Neural cell (in vitro differentiated cells): ENCODE results near the gene TTLL5. TPM values are rescaled to one million over a fixed set of nuclear protein-coding genes. Genes with fewer than 3 reads are reported as not detected.

ENCODE experiments used
- H2AFZ ChIP-seq: fragments of 200-600, 300-800 bp; sonication (generic), shearing (Covaris generic); 2 replicates; pipeline ENCODE4 v1.6.0; 2014; ENCODE audit warnings: low read depth, mild to moderate bottlenecking, antibody characterized with exemption, low read length, moderate library complexity
- H3F3A ChIP-seq: fragments of 200-600 bp; shearing (Covaris generic); 2 replicates; pipeline ENCODE4 v1.6.1; 2016; ENCODE audit warnings: mild to moderate bottlenecking, moderate library complexity, mixed read lengths, antibody characterized with exemption, low read length; ENCODE audit not compliant: insufficient read depth, poor library complexity, severe bottlenecking
- H3K27ac ChIP-seq: fragments of 200-600, 300-800 bp; sonication (generic), shearing (Covaris generic); 2 replicates; pipeline ENCODE4 v1.5.1; 2014; ENCODE audit warnings: mild to moderate bottlenecking, low read length, moderate library complexity
- H3K27me3 ChIP-seq: fragments of 300-800, 200-600 bp; sonication (generic), shearing (Covaris generic); 2 replicates; pipeline ENCODE4 v1.6.0; 2014; ENCODE audit warnings: mild to moderate bottlenecking, low read depth, low read length, moderate library complexity; ENCODE audit not compliant: insufficient read depth
- H3K36me3 ChIP-seq: fragments of 300-800, 200-600 bp; sonication (generic), shearing (Covaris generic); 2 replicates; pipeline ENCODE4 v1.5.1; 2014; ENCODE audit warnings: mild to moderate bottlenecking, antibody characterized with exemption, low read length, moderate library complexity; ENCODE audit not compliant: insufficient read depth
- H3K4me2 ChIP-seq: fragments of 300-800, 200-600 bp; sonication (generic), shearing (Covaris generic); 2 replicates; pipeline ENCODE4 v1.6.0; 2014; ENCODE audit warnings: mild to moderate bottlenecking, low read length
- H3K4me3 ChIP-seq: fragments of 300-800, 200-600 bp; sonication (generic), shearing (Covaris generic); 2 replicates; pipeline ENCODE4 v1.5.1; 2014; ENCODE audit warnings: mild to moderate bottlenecking, low read length, moderate library complexity
- H3K79me2 ChIP-seq: fragments of 200-600 bp; shearing (Covaris generic); replicated peaks from 2 replicates; pipeline ENCODE4 v1.6.0; 2014; ENCODE audit warnings: mild to moderate bottlenecking, low read length, moderate library complexity; ENCODE audit not compliant: insufficient read depth
- H3K9ac ChIP-seq: fragments of 300-800, 200-600 bp; sonication (generic), shearing (Covaris generic); 2 replicates; pipeline ENCODE4 v1.6.1; 2016; ENCODE audit warnings: mild to moderate bottlenecking, low read length, mixed read lengths
- H3K9me2 ChIP-seq: fragments of 200-600 bp; shearing (Covaris generic); 2 replicates; pipeline ENCODE4 v1.6.1; 2016; ENCODE audit warnings: mild to moderate bottlenecking, low read length, mixed read lengths; ENCODE audit not compliant: insufficient read depth
- H3K9me3 ChIP-seq: fragments of 200-600, 300-800 bp; sonication (generic), shearing (Covaris generic); 2 replicates; pipeline ENCODE4 v1.6.1; 2016; ENCODE audit warnings: mild to moderate bottlenecking, mixed run types, low read length, moderate library complexity, mixed read lengths
- H4K20me1 ChIP-seq: fragments of 200-600 bp; shearing (Covaris generic); 2 replicates; pipeline ENCODE4 v1.6.1; 2016; ENCODE audit warnings: mild to moderate bottlenecking, mixed run types; ENCODE audit not compliant: insufficient read depth
- CTCF ChIP-seq: fragments of 450-650 bp; IDR thresholded peaks from 2 replicates; pipeline ENCODE4 v1.5.1; 2014; ENCODE audit warnings: antibody characterized with exemption, mild to moderate bottlenecking, moderate library complexity; ENCODE audit not compliant: poor library complexity, severe bottlenecking
- EP300 ChIP-seq: fragments of 450-650 bp; conservative IDR thresholded peaks from 2 replicates; pipeline ENCODE4 v1.6.1; 2014; ENCODE audit warnings: antibody characterized with exemption, mild to moderate bottlenecking, moderate library complexity; ENCODE audit not compliant: poor library complexity, severe bottlenecking
- EZH2 ChIP-seq: fragments of 200-600, 300-800 bp; shearing (Covaris generic), sonication (generic); IDR thresholded peaks from 2 replicates; pipeline ENCODE4 v1.6.1; 2014; ENCODE audit warnings: antibody characterized with exemption, low read length, borderline replicate concordance, mild to moderate bottlenecking; ENCODE audit not compliant: insufficient read depth, poor library complexity, severe bottlenecking
- MXI1 ChIP-seq: fragments of 450-650 bp; conservative IDR thresholded peaks from 2 replicates; pipeline ENCODE4 v1.6.1; 2014; ENCODE audit warnings: antibody characterized with exemption, mild to moderate bottlenecking; ENCODE audit not compliant: poor library complexity, severe bottlenecking
- POLR2AphosphoS5 ChIP-seq: IDR thresholded peaks from 2 replicates; pipeline ENCODE4 v1.6.1; 2012
- RAD21 ChIP-seq: fragments of 450-650 bp; conservative IDR thresholded peaks from 2 replicates; pipeline ENCODE4 v1.6.1; 2014; ENCODE audit warnings: antibody characterized with exemption, mild to moderate bottlenecking, moderate library complexity
- REST ChIP-seq: IDR thresholded peaks from 2 replicates; pipeline ENCODE4 v1.6.1; 2012; ENCODE audit warnings: borderline replicate concordance
- SMC3 ChIP-seq: fragments of 450-650 bp; conservative IDR thresholded peaks from 2 replicates; pipeline ENCODE4 v1.6.1; 2014; ENCODE audit warnings: antibody characterized with exemption, mild to moderate bottlenecking, moderate library complexity; ENCODE audit not compliant: poor library complexity
- TAF1 ChIP-seq: IDR thresholded peaks from 2 replicates; pipeline ENCODE4 v1.6.1; 2012; ENCODE audit warnings: low read depth
- polyA plus RNA-seq: library from polyadenylated mRNA; depleted of rRNA; stranded (reverse); fragments of >200 nt; gene quantifications from 2 replicates; pipeline ENCODE4 v1.2.3, GENCODE V29; 2014

TTLL5 gene
- polyA plus RNA-seq, 1 donor from 2014 or later: 8.2 TPM

GRCh38 chr14:75986439-75986765 lies 325.4 kb downstream of the TTLL5 start:
- Histone ChIP-seq H2AFZ (peak overlapping the region; percentile 81), H3K27ac (peak overlapping the region; percentile 71), H3K9ac (peak overlapping the region; percentile 77)

GRCh38 chr14:75987201-75987970 lies 326.3 kb downstream of the TTLL5 start:
- H4K20me1 ChIP-seq: no peaks in the 10 kb centered on the region
- peak overlapping the region; percentile 95 for H3K4me3 ChIP-seq
- H3K4me2 ChIP-seq: peak overlapping the region; percentile 76
- no peak for TF ChIP-seq TAF1
- TF ChIP-seq MXI1: no peak
- TF ChIP-seq CTCF: no peak
- TF ChIP-seq EP300: no peak
- TF ChIP-seq EZH2: no peak
- TF ChIP-seq SMC3: no peak

More at GRCh38 chr14:75986439-75986765, 325.4 kb downstream of the TTLL5 start:
- H3K36me3 ChIP-seq: peaks cover 5% of the 10 kb centered on the region
- H3K9me3 ChIP-seq: no peaks in the 10 kb centered on the region
- H3K4me2 ChIP-seq: peak overlapping the region; percentile 76
- H4K20me1 ChIP-seq: no peaks in the 10 kb centered on the region
- H3K9me2 ChIP-seq: no peaks in the 10 kb centered on the region
- TF ChIP-seq MXI1 (no peak), POLR2AphosphoS5 (no peak), SMC3 (no peak), EZH2 (no peak), CTCF (no peak), REST (no peak), TAF1 (no peak), EP300 (no peak), RAD21 (no peak)
- peak overlapping the region; percentile 95 for H3K4me3 ChIP-seq
- no peaks in the 10 kb centered on the region for H3F3A ChIP-seq
- H3K27me3 ChIP-seq: peaks cover 5% of the 10 kb centered on the region
- peaks cover 11% of the 10 kb centered on the region for H3K79me2 ChIP-seq

More at GRCh38 chr14:75987201-75987970, 326.3 kb downstream of the TTLL5 start:
- Histone ChIP-seq H3F3A (no peaks in the 10 kb centered on the region), H3K27ac (no peak overlapping the region), H3K27me3 (peaks cover 5% of the 10 kb centered on the region), H3K9ac (no peak overlapping the region), H3K9me3 (no peaks in the 10 kb centered on the region), H3K9me2 (no peaks in the 10 kb centered on the region), H3K79me2 (peaks cover 11% of the 10 kb centered on the region), H3K36me3 (peaks cover 5% of the 10 kb centered on the region), H2AFZ (no peak overlapping the region)
